ENCODE results near the gene TEN1. TPM values are rescaled to one million over a fixed set of nuclear protein-coding genes. Genes with fewer than 3 reads are reported as not detected.
A peak's percentile ranks its signal among the peaks of the same experiment; 100 is the strongest.

TEN1 gene
- total and polyA plus RNA-seq, 8 donors = 14.2 to 121 (median 37.1) TPM; not detected in 1

GRCh38 chr17:76004750-76005262, 25.8 kb downstream of the TEN1 start:
- TF ChIP-seq CTCF (IDR thresholded peaks at IDR 0.05) (no peak), POLR2A (IDR thresholded peaks at IDR 0.05) (no peak), EP300 (IDR thresholded peaks at IDR 0.05) (no peak), POLR2AphosphoS5 (IDR thresholded peaks at IDR 0.05) (no peak)
- DNase-seq = peak in 1 of 2 donors; percentile 19
- 72 to 92% (median 80%) methylated on average over 7 to 8 of the region's 8 CpGs for WGBS, 5 donors
- intact Hi-C loops (cut with DNase I; ENCODE audit: low total_unique reads) = loop anchor here (5.0 kb wide), 2 partner anchors 88 to 98 kb away; no protein-coding TSS in a partner anchor
- peaks cover 0 to 55% (median 25%) of the 10 kb centered on the region in 4 donors for H3K36me3 ChIP-seq
- no peak overlapping the region for H3K4me3 ChIP-seq
- H3K4me1 ChIP-seq = peaks cover 16 to 35% (median 19%) of the 10 kb centered on the region in 4 donors
- H3K27me3 ChIP-seq = no peaks in the 10 kb centered on the region
- H3K27ac ChIP-seq = peak overlapping the region in 3 of 5 donors; percentile 3 to 37 (median 4)
- H3K9me3 ChIP-seq = no peaks in the 10 kb centered on the region

- no peaks in the 10 kb centered on the region for H3K27me3 ChIP-seq
- intact Hi-C loops (cut with DNase I; ENCODE audit: low total_unique reads) = loop anchor here (5.0 kb wide), 1 partner anchor 88 kb away; no protein-coding TSS in a partner anchor
- H3K9me3 ChIP-seq = no peaks in the 10 kb centered on the region
- WGBS, 5 donors = 43 to 59% (median 50%) methylated on average over 15 to 16 of the region's 16 CpGs
- H3K4me1 ChIP-seq = peaks cover 9 to 28% (median 12%) of the 10 kb centered on the region in 4 donors
- peak in 5 of 7 experiments; percentile 33 to 78 (median 65) for TF ChIP-seq CTCF (IDR thresholded peaks at IDR 0.05)
- TF ChIP-seq POLR2AphosphoS5 (IDR thresholded peaks at IDR 0.05) = peak in 1 of 3 donors; percentile 38
- TF ChIP-seq EP300 (IDR thresholded peaks at IDR 0.05) = no peak
- no peak overlapping the region for H3K4me3 ChIP-seq
- peaks cover 0 to 51% (median 29%) of the 10 kb centered on the region in 4 donors for H3K36me3 ChIP-seq
- H3K27ac ChIP-seq = peak overlapping the region in 3 of 5 donors; percentile 3 to 37 (median 4)
- peak; percentile 86 for DNase-seq
Measured at GRCh38 chr17:76005263-76006149, 26.5 kb downstream of the TEN1 start.

- H3K4me1 ChIP-seq = peaks cover 6 to 22% (median 9%) of the 10 kb centered on the region in 4 donors
- no peaks in the 10 kb centered on the region for H3K9me3 ChIP-seq
- no peaks in the 10 kb centered on the region for H3K27me3 ChIP-seq
- TF ChIP-seq POLR2AphosphoS5 (IDR thresholded peaks at IDR 0.05) = no peak
- TF ChIP-seq CTCF (IDR thresholded peaks at IDR 0.05) = no peak
- TF ChIP-seq EP300 (IDR thresholded peaks at IDR 0.05) = no peak
- no peak for DNase-seq
- 90 to 94% (median 94%) methylated on average over 25 to 39 of the region's 39 CpGs for WGBS, 5 donors
- H3K27ac ChIP-seq = no peak overlapping the region
- H3K4me3 ChIP-seq = no peak overlapping the region
- intact Hi-C loops (cut with DNase I; ENCODE audit: low total_unique reads) = loop anchor here (5.0 kb wide), 1 partner anchor 90 kb away; no protein-coding TSS in a partner anchor
- H3K36me3 ChIP-seq = peaks cover 0 to 37% (median 24%) of the 10 kb centered on the region in 4 donors
Measured at GRCh38 chr17:76007131-76007849, 28.2 kb downstream of the TEN1 start.

GRCh38 chr17:76007850-76008165, 28.8 kb downstream of the TEN1 start:
- Histone ChIP-seq H3K27ac (no peak overlapping the region), H3K9me3 (no peaks in the 10 kb centered on the region), H3K4me1 (peaks cover 6 to 22% (median 9%) of the 10 kb centered on the region in 4 donors), H3K36me3 (peaks cover 0 to 35% (median 20%) of the 10 kb centered on the region in 4 donors), H3K27me3 (no peaks in the 10 kb centered on the region), H3K4me3 (no peak overlapping the region)
- intact Hi-C loops (cut with DNase I; ENCODE audit: low total_unique reads) = loop anchor here (5.0 kb wide), 1 partner anchor 91 kb away; no protein-coding TSS in a partner anchor
- peak in 1 of 2 donors; percentile 2 for DNase-seq
- 83 to 92% (median 90%) methylated on average over 16 of the region's 16 CpGs for WGBS, 5 donors
- TF ChIP-seq EP300 (IDR thresholded peaks at IDR 0.05) (no peak), CTCF (IDR thresholded peaks at IDR 0.05) (no peak), POLR2AphosphoS5 (IDR thresholded peaks at IDR 0.05) (no peak), POLR2A (IDR thresholded peaks at IDR 0.05) (no peak)

Data from stomach (tissue), 9 donors.